HG03025 (cell line): ENCODE results near the gene LAMA3.

Source experiments
- ATAC-seq: cut with Tn5 transposase; IDR thresholded peaks from one replicate; pipeline ENCODE4 v1.9.1; 2021; ENCODE audit warnings: mild to moderate bottlenecking, moderate library complexity; ENCODE audit not compliant: unreplicated experiment, low FRiP score

Gene LAMA3

DNA sequence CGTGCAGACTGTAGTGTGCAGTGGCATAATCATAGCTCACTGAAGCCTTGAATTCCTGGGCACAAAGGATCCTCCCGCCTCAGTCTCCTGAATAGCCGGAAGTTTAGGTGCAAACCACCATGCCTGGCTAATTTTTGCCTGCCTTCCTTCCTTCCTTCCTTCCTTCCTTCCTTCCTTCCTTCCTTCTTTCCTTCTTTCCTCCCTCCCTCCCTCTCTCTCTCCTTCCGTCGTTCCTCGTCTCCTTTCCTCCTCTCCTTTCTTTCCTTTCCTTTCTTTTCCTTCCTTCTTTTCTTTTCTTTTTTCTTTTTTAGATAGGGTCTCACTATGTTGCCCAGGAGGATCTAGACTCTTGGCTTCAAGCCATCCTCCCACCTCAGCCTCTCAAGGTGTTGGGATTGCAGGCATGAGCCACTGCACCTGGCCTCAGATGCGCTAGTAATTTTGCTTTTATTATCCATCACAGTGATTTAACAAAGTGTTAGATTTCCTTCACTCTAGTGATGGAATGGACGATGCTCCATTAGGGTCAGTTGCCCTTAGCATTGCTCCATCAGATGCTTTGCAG lies 20.0 kb upstream of the LAMA3 start:
- ATAC-seq, result no peak

DNA sequence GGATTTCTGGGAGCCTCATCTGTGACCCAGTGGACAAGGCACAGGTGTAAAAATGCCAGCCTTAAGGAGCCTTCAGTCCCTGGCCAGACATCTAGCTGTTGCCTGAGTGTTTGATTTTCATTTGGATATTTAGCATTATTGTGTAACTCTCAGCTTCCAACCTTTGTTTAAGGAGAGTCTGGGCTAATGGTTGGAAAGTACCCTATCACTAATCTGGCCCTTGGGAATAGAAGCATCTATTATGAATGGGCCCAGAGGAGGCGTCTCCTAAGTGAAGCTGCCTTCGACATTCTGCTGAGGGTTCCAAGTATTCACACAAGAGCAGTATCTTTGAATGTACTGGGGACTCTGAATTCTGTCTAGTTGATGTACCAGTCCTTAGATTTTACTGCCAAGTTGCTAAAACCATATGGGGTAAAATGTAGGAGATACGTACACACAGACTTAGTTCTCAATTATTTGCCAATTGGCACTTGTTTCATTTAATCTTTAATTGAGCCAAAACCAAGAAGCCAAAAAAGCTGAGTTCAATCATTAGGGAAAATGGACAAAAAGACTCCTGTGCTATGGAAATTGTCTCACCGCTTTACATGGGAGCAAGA lies 19.3 kb upstream of the LAMA3 start:
- ATAC-seq, result no peak

DNA sequence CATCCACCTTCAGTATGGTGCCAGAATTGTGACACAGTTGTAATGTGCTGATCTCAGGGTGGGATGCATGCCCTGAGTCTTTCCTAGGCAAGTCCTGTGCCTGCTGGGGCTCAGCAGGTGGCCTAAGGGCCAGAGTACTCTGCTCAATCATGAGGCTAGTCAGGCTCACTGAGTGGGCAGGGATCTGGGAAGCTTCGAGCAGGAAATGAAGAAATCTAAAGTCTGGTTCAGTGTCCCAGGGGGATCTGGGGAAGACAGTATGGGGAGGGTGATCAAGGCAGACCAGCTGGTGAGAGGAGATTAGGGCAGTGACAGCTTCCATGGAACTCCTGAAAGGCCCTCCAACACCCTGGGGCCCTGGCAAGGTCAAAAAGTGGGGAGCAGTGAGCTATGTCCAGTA lies 17.7 kb upstream of the LAMA3 start:
- ATAC-seq, result no peak

DNA sequence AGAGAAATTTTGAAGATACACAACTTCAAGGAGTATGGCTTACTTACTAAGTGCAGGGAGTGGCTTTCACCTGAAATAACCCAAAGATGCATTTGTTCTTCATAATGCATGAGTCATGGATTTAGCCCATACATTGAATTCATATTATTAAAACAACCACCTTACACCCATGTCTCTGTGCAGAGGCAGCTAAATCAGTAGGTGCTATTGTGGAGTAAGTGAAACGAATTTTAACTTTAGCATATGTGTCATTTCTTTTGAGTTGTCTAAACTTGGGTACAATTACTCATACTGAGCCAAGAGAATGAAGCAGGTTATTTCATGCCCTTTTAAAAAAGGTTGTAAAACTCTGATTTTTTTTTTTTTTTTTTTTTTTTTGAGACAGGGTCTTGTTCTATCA lies 15.5 kb upstream of the LAMA3 start:
- ATAC-seq, result no peak

DNA sequence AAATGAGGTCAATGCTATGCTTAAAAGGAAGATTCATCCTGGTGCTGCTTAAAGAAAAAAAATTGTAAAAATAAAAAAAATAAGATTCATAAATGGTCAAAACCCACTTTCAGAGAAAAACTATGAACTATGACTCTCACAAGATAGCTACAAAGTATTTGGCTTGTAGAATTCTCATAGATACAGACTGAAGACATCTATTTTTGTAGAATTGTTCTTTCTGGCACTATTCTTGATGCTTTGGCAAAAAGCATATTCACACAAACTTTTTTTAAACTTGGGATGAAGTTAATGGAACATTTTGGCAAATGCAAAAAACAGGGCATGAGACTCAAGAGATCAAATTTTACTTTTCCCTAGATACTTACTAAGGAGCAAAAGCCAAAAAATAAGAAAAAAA lies 14.0 kb upstream of the LAMA3 start:
- no peak for ATAC-seq

DNA sequence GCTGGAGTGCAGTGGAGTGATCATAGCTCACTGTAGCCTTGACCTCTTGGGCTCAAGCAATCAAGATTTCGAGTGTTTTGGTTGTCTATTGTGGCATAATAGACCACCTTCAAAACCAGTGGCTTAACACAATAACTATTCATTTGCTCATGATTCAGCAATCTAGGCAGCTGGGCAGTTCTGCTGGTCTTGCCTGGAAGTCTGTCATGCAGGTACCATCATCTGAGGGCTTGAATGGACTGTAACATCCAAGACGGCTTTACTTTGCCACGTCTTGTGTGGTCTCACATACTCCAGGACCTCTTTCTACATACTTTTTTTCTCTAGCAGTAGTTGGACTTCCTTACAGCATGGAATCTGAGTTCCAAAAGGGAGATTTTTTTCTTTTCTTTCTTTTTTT lies 13.4 kb upstream of the LAMA3 start:
- no peak for ATAC-seq

DNA sequence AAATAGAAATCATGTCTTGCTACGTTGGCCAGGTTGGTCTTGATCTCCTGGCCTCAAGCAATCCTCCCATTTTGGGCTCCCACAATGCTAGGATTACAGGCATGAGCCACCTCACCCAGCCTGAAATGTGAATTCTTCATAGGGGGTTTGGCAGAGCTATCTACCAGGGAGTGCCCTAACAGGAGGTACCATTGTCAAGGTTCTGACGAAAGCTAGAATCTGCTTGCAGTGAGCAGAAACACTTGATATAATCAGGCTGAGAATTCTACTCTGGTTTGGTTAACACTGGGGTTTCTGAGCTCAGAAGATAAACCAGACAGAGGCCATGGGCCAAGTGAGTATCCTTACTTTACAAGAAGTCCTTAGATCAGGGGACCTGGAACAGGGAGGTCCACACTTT lies 7.2 kb upstream of the LAMA3 start:
- ATAC-seq, result no peak

DNA sequence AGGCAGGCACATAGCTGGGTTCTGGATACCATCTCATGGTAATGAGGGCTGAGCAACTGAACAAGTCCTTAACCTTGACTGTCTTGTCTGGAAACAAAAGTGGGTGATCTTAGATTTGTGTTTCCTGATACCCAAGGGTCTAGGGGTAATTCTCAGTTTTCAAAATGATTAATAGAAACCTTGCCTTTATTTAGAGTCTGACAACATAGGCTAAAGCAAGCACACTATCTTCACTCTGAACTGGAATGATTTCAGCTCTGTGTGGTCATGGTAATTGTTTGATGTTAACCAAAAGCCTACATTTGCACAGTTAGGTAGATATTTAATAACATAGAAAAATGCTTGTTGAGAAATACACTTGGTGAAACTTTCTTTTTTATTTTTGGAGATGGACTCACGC lies 6.8 kb upstream of the LAMA3 start:
- no peak for ATAC-seq

DNA sequence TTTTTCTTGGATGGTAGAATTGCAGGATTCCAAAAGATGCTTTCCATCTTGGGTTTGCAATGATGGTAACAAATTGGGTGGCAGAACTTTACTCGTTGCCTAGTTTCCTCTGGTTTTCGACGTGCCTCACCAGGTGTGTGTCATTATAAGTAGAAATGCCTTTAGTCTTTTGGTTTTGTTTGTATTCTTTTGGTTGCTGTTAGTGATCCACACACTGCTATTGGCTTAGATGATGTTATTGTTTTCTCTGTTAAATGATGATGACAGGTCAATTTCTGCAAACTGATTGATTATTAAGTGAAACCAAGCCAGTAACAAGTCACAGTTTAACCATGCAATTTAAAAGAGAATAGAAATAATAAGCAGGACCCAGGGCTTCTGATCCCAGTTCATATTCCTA lies 6.1 kb upstream of the LAMA3 start:
- no peak for ATAC-seq

DNA sequence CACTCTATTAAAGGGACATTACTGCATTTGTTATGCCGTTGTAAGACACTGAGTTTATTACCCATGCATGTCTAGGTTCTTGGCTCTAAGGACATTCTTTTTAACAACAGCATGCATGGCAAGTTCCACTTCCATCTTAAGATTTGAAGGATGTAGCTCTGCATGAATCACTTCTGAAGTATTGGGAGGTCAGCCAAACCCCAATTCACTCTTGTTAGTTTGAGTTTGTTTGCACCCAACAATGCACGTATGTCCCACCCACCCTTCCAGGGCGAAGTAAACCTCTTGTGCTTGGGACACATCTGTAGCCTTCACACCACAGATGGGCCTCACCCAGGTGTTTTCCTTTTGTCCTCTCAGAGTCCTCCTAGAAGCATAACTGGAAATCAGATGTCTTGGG lies 5.6 kb upstream of the LAMA3 start:
- ATAC-seq, result no peak

DNA sequence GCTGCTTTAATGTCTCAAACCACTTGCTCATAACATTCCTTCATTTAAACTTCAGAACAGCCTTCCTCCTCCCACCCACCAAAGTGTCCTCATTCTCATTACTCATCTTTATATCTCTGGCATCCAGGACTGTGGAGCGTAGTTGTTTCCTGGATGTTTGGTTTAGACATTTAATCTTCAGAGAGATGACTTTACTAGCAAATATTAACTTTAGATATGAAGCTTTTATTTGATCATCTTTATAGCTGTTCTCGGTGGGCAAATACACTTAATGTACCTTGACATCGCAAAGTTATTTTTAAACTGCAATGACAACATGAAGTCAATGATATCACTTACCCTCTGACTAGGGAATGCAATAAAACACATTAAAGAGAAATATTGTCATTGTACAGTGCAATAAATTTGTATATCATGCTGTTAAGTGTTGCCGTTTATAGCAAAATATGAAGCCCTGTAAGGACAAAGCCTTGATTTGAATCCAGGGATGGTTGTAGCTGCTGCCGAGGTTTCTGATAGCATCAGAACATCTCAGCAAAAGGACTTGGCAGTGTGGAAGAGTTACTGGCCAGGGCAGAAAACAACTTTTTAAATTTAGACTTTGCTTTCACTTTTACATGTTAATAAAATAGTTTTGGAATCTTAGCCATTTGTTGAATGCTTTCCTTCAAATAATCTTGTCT lies 4.6 kb upstream of the LAMA3 start:
- ATAC-seq, result no peak

DNA sequence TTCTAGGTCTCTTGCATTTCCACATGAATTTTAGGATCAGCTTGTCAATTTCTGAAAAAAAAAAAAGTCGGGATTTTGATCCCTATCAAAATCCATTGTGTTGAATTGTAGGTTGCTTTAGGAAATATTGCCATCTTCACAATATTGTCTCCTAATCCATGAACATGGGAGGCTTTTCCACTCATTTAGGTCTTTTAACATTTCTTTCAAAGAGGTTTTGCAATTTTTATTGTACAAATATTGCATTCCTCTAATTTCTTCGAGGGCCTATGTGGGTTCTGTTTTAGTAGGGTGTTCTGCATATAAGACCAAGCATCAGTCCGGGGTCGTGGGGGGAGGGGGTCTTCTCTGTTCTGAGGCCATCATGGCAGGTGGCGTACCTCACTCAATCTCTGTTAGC lies 725 bp upstream of the LAMA3 start:
- ATAC-seq, result no peak

DNA sequence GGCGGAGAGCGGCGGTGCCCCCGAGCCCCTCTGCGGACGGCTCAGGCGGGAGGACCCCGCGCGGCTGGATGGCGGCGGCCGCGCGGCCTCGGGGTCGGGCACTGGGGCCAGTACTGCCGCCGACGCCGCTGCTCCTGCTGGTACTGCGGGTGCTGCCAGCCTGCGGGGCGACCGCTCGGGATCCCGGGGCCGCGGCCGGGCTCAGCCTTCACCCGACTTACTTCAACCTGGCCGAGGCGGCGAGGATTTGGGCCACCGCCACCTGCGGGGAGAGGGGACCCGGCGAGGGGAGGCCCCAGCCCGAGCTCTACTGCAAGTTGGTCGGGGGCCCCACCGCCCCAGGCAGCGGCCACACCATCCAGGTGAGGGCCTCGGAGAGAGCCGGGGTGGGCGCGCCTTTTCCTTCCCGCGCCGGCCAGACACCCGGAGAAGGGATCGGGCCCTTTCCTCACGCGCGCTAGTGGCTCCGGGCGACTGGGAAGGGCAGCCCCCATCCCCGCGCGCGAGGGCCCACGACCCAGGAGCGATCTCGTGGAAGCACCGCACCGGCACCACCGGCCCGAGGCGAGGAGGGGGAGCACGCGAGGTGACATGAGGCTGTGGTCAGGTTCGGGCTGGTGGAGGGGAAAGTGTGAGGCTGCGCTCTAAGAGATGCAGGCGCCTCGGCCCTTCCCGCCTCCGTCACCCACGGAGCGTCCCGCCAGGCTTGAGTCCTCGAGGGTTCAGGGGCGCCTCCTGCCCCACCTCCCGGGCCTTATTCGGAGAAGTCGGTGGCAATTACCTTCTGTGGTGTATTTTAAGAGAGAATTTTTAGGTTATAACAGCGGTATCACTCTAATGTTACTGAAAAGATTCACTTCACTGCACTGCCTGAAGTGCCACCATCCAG lies 607 bp downstream of the LAMA3 start:
- no peak for ATAC-seq

DNA sequence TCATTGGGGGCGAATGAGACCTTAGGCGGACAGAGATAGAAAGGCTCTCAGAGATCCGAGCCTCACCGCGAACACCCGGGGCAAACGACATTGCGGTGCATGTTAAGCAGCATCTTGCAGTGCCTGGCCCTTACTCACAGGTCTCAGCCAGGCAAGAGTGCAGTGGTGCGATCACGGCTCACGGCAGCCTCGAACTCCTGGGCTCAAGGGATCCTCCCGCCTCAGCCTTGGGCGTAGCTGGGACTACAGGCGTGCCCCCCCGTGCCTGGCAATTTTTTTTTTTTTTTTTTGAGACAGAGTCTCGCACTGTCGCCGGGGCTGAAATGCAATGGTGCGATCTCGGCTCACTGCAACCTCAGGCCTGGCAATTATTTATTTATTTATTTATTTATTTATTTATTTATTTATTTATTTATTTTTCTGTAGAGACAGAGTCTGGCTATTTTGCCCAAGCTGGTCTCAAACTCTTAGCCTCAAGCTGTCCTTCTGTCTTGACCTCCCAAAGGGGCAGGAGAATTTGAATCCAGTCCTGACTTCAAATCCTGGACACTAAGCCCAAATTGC lies 1.3 kb downstream of the LAMA3 start:
- no peak for ATAC-seq

DNA sequence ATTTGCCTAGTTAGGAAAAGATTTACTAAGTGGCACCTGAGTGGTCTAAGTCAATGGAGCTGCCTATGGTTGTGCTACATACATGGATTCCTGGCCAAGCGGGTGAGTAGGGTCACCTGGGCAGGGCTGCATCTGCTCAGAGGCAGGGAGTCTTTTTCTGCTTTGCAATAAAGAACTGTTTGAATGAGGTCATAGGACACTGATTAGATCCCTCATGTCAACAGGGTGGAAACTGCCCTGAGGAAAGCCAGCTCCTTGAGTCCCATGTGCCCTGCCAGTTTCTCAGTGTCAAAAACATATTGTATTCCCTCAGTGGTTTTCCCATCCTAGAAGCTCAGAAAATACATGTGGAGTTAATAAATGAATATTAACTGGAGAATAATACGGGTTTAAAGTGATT lies 4.6 kb downstream of the LAMA3 start:
- no peak for ATAC-seq

DNA sequence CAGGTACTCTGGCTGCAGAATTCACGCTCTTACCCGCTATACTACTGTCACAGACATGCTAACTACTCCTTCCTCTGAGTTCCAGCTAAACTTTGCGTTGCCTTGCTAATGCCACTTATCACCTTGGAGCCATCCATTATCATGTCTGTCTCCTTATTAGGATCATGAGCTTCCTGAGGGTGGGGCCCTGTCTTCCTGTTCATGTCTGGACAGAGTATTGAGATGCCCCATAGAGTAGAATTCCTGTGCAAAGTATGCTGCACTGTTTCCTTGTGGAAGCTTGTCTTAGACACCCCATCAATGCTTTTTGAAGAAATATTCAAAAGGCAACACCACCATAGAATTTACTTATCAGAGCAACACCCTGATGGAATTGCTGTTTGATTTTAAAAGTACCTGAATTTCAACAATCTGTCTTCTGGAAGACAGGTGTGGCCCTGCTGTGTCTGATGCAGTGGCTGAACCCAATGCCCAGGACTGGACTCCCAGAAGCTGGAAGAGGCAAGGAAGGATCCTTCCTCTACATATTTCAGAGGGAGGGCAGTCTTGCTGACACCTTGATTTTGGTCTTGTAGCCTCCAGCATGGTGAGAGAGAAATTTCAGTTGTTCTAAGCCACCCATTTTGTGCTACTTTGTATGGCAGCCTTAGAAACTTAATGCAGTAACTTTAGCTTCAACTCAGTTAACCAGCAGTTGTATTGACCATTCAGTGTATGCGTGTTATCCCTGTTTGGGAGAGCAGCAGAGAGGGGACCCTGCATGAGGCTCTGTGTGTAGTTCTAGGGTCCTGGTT lies 5.6 kb downstream of the LAMA3 start:
- ATAC-seq, result no peak

DNA sequence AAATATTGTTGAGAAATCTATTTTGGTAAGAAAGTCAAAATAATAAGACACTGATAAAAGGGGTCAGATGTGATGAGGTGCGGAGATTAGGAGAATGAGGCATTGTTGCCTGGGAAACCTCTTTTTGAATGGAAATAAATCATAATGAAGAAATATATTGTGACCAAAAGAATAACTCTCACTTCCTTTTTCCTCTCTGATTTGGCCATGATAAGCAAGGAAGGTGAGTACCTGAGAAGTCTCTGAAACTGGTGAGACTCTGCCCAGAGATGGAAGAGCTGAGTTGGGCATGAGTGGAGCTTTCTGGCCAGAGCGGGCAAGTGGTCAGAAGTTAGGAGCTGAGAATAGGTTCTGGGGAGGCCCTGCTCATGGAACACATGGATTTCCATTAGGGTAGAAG lies 11.8 kb downstream of the LAMA3 start:
- no peak for ATAC-seq

DNA sequence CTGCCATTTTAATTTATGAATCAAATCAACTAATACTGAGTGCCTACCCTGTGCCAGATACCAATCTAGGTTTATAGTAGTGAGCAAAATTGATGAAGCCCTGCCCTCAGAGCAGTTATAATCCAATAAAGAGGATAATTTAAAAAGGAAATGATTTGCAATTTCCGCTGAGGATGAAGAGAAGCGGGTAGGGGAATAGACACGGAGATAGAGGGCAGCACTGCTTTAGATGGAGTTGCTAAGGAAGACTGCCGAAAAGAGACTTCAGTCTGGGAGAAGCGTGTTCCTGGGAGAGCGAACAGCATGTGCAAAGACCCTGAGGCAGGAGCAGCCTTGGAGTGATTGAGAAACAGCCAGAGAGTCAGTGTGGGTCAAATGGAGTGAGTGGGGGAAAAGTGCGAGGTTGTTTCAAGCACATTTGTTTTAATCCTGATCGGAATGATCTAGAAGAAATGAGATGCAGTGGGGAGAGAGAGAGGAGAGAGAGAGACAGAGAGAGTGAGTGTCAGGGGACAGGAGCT lies 12.4 kb downstream of the LAMA3 start:
- no peak for ATAC-seq

DNA sequence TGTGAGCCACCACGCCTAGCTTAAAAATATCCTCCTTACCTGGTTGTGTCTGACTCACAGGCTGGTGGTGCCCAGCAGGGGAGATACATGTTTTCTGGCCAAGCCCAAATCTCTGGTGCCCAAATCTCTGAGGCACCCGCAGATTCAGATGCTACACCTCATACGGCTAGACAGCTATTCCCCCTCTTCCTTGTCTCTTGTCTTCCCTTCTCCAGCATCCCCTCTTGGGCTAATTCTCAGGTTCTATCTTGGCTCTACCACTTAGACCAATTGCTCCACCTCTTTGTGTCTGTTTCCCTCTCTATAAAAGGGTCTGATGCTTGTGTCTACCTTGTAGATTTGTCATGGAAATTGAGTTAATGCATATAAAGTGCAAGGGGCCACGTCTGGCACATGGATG lies 13.4 kb downstream of the LAMA3 start:
- ATAC-seq, result no peak
